ENCODE data around the gene ATP7B.

DNA sequence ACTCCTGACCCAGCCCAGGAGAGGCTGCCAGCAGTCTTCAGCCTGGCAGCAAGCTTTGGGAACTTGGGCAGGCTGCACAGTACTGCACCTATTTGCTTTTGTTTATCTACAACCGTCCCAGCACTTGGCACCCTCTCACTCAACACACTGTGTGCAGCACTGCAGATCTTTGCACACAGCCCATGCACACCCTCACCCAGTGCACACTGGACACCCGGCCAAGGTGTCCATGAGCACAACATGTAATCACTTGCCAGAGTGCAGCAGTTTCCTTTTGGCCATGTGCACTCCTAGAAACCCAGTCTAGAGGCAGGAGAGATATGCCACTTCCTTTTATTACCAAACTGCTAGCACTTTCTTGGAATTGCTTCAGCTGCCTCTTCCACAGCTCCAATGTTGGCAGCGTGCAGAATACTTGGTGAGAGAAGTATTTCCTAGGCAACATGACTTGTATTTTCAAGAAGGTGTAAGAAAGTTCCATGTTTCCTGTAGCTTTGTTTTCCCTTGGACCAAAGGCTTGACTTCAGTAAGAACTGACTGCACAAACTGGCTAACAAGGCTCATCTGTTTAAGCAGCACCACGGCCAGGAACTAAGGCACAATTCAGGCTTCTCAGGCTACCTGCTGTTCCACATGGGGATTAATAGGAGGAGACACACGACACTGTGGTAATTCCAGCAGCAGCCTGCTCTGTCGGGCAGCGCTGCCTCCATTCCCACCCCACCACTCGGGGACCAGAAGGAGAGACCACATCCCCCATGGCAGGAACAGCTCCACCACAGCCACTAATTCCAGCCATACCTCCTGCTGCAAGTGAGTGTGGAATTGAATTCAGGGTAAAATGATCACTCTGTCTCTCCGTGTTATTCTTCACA is 15.3 kb downstream of the ATP7B start:
- TF ChIP-seq, protein P1, sequence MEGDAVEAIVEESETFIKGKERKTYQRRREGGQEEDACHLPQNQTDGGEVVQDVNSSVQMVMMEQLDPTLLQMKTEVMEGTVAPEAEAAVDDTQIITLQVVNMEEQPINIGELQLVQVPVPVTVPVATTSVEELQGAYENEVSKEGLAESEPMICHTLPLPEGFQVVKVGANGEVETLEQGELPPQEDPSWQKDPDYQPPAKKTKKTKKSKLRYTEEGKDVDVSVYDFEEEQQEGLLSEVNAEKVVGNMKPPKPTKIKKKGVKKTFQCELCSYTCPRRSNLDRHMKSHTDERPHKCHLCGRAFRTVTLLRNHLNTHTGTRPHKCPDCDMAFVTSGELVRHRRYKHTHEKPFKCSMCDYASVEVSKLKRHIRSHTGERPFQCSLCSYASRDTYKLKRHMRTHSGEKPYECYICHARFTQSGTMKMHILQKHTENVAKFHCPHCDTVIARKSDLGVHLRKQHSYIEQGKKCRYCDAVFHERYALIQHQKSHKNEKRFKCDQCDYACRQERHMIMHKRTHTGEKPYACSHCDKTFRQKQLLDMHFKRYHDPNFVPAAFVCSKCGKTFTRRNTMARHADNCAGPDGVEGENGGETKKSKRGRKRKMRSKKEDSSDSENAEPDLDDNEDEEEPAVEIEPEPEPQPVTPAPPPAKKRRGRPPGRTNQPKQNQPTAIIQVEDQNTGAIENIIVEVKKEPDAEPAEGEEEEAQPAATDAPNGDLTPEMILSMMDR (IDR thresholded peaks at IDR 0.05): no peak
- TF ChIP-seq, protein P2, sequence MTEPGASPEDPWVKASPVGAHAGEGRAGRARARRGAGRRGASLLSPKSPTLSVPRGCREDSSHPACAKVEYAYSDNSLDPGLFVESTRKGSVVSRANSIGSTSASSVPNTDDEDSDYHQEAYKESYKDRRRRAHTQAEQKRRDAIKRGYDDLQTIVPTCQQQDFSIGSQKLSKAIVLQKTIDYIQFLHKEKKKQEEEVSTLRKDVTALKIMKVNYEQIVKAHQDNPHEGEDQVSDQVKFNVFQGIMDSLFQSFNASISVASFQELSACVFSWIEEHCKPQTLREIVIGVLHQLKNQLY (CRISPR knock-in tag; IDR thresholded peaks at IDR 0.05): no peak
- TF ChIP-seq ZNF396 (CRISPR knock-in tag; IDR thresholded peaks at IDR 0.05; ENCODE audit: borderline replicate concordance): no peak
